Fibroblast of pulmonary artery (primary cell): ENCODE results near the gene RALGPS1.

Experiments used
- DNase-seq: peaks from one replicate; pipeline ENCODE4 v3.0.0-alpha.2; 2010; ENCODE audit warnings: low read depth
- H3K4me3 ChIP-seq: replicated peaks from 2 replicates; pipeline ENCODE4 v1.5.1; 2011; ENCODE audit warnings: low read depth, mild to moderate bottlenecking, control low read depth, low read length, moderate library complexity
- CTCF ChIP-seq: IDR thresholded peaks from 2 replicates; pipeline ENCODE4 v1.5.1; 2011; ENCODE audit warnings: mild to moderate bottlenecking, control low read depth, low read length, inconsistent platforms; ENCODE audit errors: missing control alignments

RALGPS1 gene

GRCh38 chr9:127119320-127119709 is 204.7 kb downstream of the RALGPS1 start:
- no peak for TF ChIP-seq CTCF
- no peak overlapping the region for H3K4me3 ChIP-seq
- DNase-seq: no peak

- TF ChIP-seq CTCF: no peak
- peak; percentile 42 for DNase-seq
- peak overlapping the region; percentile 61 for H3K4me3 ChIP-seq
Measured at GRCh38 chr9:127121628-127122175, 207.1 kb downstream of the RALGPS1 start.

- TF ChIP-seq CTCF: no peak
- peak; percentile 97 for DNase-seq
- peak within 1 kb of the TSS; percentile 61 for H3K4me3 ChIP-seq
Measured at GRCh38 chr9:127122176-127123063, 207.8 kb downstream of the RALGPS1 start, which contains the start of gene ANGPTL2. Gene ANGPTL2, minus strand, starts transcription at chr9:127122635. Its CDS starts 13,904 bp downstream, at chr9:127108731.

GRCh38 chr9:127123064-127123890 is 208.7 kb downstream of the RALGPS1 start:
- TF ChIP-seq CTCF: no peak
- peak overlapping the region; percentile 61 for H3K4me3 ChIP-seq
- DNase-seq: no peak

GRCh38 chr9:127124111-127124531 is 209.5 kb downstream of the RALGPS1 start:
- no peak overlapping the region for H3K4me3 ChIP-seq
- no peak for TF ChIP-seq CTCF
- no peak for DNase-seq

GRCh38 chr9:127124792-127125191 is 210.2 kb downstream of the RALGPS1 start:
- no peak for TF ChIP-seq CTCF
- H3K4me3 ChIP-seq: no peak overlapping the region
- DNase-seq: no peak
